GM19023 (cell line): ENCODE measurements around the gene CACUL1.
A peak's percentile ranks its signal among the peaks of the same experiment; 100 is the strongest.

Experiments
- ATAC-seq: cut with Tn5 transposase; IDR thresholded peaks from one replicate; pipeline ENCODE4 v1.9.1; 2021; ENCODE audit warnings: mild to moderate bottlenecking, moderate library complexity; ENCODE audit not compliant: unreplicated experiment

Gene CACUL1

GRCh38 chr10:118735294-118735693 is 19.5 kb downstream of the CACUL1 start:
- ATAC-seq = no peak

GRCh38 chr10:118734475-118734874 is 20.3 kb downstream of the CACUL1 start:
- ATAC-seq = no peak

- peak; percentile 57 for ATAC-seq
Measured at GRCh38 chr10:118732245-118733165, 22.3 kb downstream of the CACUL1 start.

GRCh38 chr10:118730756-118731456 is 23.9 kb downstream of the CACUL1 start:
- no peak for ATAC-seq

- peak; percentile 79 for ATAC-seq
Measured at GRCh38 chr10:118729641-118730258, 25.0 kb downstream of the CACUL1 start.

GRCh38 chr10:118729200-118729599 is 25.6 kb downstream of the CACUL1 start:
- no peak for ATAC-seq

- ATAC-seq = no peak
Measured at GRCh38 chr10:118725886-118726500, 28.8 kb downstream of the CACUL1 start.

GRCh38 chr10:118723466-118723865 is 31.3 kb downstream of the CACUL1 start:
- ATAC-seq = no peak

GRCh38 chr10:118721539-118721876 is 33.3 kb downstream of the CACUL1 start:
- no peak for ATAC-seq

- ATAC-seq = no peak
Measured at GRCh38 chr10:118720685-118721538, 33.9 kb downstream of the CACUL1 start.

- ATAC-seq = no peak
Measured at GRCh38 chr10:118714366-118714765, 40.4 kb downstream of the CACUL1 start.

GRCh38 chr10:118712930-118713634 is 41.7 kb downstream of the CACUL1 start:
- no peak for ATAC-seq

GRCh38 chr10:118712080-118712479 is 42.7 kb downstream of the CACUL1 start:
- ATAC-seq = no peak

GRCh38 chr10:118710487-118710886 is 44.3 kb downstream of the CACUL1 start:
- no peak for ATAC-seq

- ATAC-seq = no peak
Measured at GRCh38 chr10:118708571-118708970, 46.2 kb downstream of the CACUL1 start.

- ATAC-seq = no peak
Measured at GRCh38 chr10:118704711-118705110, 50.1 kb downstream of the CACUL1 start.

GRCh38 chr10:118701529-118702323 is 53.0 kb downstream of the CACUL1 start:
- ATAC-seq = no peak

- ATAC-seq = peak; percentile 98
Measured at GRCh38 chr10:118698421-118698820, 56.3 kb downstream of the CACUL1 start.

- ATAC-seq = no peak
Measured at GRCh38 chr10:118694848-118695247, 59.9 kb downstream of the CACUL1 start.
